GM21390 (cell line): ENCODE measurements around the gene SLC35B3.
"Not testable (repeated sequence)": the region's sequence is repeated elsewhere in the genome, so short reads cannot be mapped to it uniquely, and the experiment has no call there.

Source experiments
- ATAC-seq: cut with Tn5 transposase; IDR thresholded peaks from one replicate; pipeline ENCODE4 v1.9.1; 2021; ENCODE audit not compliant: unreplicated experiment

The SLC35B3 gene

DNA sequence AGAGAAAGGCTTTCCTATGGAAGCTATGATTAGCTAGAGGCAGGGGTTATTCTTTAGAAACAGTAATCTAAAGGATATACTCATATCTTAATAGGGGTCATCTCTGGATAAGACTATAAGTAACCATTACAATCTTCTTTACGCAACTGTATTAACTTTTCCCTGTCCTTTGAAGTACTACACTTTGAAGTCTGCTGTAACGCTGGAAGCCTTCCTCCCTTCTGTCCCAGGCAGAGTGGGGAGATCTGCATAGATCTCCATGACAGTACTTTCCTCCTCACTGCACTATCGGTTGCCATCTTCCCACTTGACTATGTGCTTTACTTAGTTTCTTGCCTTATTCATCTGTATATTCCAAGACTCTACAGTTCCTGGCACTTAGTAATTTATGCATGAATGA, 20.1 kb downstream of the SLC35B3 start:
- no peak for ATAC-seq

DNA sequence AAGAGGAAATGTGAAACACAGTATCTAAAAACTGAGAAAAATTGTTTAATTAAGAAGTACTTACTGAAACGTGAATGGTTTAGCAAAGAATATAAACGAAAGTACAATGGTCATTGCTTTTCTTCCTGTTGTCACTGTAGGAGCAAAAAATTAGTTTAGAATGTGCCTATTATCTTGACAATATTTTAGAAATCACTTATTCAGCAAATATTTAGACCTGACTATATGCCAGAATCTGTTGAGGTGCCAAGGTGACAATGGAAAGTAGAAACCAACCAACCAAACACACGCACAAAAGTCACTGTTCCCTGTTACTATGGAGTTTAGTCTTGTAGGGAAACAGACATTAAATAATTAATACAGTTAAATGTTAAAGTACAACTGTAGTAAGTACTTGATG, 20.5 kb downstream of the SLC35B3 start:
- ATAC-seq: no peak

DNA sequence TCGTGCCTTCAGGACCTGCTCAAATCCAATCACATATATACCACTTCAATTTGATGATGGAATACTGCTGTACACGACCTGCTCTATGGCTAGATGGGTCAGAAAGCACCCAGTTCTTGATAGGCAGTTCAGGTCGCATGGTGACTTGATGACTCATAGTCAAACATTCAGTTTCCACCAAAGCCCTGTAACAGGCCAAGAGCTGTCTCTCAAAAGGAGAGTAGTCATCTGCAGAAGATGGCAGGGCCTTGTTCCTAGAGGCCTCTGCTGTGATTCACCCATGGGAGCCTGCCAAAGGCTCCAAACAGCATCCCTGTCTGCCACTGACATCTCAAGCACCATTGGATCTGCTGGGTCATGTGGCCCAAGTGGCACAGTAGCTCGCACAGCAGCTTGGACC, 29.4 kb downstream of the SLC35B3 start:
- ATAC-seq: not testable (repeated sequence)

DNA sequence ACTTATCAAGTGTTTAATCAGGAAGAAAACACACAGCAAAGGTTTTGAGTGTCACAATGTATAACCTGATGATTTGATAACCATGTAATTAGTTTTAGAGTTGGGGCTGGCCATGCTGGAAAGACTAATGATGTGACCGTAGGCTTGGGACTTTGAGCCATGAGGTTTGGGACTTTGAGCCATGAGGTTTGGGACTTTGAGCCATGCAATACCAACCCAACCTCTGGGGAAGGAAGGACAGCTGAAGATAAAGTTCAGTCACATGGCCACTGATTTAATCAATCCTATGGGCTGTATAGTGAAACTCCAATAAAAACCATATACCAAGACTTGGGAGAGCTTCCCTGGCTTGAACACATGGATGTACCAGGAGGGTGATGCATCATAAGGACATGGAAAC, 32.8 kb downstream of the SLC35B3 start:
- ATAC-seq: no peak

DNA sequence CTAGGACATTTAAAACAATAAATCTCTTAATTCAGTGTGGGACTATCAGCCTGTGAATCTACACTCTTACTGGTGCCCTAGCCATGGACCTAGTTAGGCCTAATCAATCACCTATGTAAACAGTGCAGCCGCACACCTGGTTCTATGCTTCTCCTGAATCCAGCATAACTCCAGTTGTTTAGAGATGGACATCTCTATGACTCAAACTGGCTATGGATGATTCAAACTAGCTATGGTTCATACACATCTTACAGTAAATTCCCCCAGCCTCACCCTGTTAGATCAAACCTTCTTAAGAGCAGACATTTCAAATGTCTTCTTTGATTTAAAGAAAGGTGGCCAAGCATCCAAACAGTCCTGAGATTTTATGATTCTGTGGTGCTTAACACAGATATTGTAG, 34.7 kb downstream of the SLC35B3 start:
- ATAC-seq: no peak

DNA sequence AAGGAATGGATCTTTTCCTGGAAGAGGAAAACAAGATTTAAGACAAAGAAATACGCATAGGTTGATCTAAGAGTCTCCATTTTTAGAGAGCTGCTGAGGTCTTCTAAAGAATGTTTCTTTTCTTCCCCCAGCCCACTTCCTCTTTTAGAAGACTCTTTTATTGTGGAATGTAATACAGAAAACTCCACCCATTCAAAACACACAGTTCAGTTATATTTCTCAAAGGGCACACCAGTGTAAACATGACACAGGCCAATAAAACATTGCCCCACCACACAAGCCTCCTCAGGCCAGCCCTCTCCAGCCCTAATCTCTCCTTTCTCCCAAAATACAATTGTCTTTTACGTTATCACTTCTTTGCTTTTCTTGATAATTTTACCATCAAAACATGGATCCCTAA, 42.8 kb downstream of the SLC35B3 start:
- ATAC-seq: no peak

DNA sequence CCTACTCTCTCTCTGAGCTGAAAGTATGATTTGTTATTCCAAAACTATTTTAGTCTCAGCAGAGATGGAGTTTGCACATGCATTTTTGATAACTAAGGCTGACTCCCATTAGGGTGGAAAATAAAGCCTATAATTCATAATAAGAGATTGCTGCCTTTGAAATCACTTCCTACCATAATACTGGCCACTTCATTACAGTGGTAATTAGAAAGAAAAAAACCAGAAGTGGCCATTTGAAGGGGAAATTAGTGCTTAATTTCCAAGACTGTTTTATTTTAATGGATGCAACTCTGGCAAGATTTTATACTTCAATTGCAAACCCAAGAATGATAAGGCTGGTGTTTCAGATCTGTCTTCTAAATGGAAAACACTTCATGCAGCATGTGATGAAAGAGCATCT, 43.4 kb downstream of the SLC35B3 start:
- ATAC-seq: no peak

DNA sequence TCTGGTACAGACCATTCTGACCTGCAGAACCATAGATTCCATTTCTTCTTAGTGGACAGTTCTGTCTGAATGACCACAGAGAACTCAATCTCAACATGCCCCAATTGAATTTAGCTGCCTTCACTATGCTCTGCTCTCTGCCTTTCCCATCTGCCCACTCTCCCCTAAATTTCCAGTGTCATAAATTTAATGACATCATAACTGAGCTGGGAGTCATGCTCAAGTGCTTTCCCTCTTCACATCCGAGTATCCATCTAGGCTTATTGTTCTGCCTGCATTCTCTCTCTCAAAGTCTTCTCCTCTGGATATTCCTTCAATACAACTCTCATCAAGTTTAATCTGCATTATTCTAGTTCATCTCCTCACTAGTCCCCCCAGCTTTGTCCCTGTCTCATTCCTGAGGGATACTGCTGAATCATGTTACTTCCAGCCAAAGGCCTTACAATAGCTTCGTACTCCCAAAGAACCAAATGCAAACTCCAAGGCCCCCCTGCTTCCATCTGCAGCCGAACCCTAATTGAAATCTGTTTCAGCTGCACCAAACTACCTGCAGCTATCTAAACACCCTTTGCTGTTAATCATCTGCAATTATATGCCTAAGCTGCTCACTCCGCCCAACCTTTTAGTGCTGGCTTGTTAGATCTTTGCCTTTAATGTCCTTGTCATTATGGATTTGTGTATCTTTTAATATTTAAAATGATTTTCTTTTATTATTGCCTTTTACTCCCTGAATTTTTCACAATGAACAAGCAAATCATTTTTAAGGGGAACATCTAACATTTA, 46.1 kb downstream of the SLC35B3 start:
- ATAC-seq: no peak

DNA sequence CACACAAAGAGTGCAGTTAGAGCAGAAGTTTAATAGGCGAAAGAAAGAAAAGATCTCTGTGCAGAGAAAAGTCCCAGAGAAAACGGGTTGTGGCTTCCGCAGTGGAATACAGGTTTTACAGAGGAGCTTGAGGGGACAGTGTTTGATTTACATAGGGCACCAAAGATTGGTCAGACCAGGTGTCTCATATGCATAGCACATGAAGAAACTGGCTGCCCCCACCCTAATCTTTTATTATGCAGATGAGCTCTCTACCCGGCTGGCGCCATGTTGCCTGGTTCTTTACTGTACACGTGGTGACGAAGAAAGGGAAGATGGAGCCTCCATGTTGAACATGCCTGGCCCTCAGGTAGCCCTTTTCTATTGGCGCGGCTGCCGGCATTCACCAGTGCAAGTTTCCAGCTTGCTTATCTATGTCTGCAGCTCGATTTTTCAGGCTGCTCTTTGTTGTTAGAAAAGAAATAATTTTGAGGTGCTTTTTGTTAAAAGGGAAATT, 47.4 kb downstream of the SLC35B3 start:
- ATAC-seq: no peak

DNA sequence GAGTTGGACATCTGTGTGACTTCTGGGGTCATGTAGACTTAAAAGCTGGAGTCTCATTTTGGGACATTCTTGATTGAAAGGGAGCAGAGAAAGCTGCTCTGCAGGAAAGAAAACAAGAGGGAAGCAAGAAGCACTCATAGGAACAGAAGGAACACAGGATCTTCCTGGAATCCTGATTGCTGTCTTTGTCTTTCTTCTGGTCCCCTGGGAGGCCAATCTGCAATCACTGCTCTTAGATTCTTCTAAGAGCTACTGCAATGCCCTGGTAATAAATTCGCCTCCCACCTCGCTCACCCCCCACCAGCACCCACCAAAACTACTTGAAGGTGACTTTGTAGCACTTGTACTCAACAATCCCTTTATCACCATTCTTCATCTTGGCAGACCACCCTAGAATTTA, 51.8 kb downstream of the SLC35B3 start:
- ATAC-seq: no peak

DNA sequence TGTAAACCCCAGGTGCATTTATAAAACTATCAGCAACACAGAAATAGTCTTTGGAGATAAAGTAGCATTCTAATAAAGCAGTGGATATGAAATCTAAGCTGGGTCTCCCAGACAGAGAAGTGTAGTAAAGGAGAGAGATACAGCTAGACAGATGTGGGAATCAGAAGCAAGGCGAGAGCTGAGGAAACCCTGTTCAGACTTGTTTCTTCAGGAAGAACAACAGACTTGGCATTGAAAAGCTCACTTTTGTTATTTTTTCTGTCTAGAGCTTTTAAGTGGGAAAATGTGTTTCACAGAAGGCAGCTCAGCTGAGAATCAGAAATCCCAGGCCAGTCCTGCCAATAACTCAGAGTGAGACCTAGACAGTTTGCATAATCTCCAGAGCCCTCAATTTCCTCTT, 52.9 kb downstream of the SLC35B3 start:
- no peak for ATAC-seq

DNA sequence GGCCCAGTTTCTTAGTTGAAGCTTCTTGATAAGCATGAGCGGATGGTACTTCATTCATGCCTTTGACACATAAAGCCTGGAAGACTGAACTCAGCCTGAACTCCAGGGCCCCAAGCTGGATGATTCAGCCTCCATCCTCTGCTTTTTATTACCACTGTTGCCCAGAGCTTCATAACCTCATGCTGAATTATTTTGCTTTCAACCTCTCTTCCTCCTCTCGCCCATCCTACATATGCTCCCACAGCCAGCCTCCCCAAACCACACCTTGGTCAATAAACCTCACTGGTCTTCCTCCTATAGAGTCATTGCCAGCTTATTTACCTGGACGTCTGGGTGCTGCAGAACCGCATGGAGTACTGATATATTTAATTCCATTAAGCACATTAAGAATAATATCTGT, 59.4 kb downstream of the SLC35B3 start:
- no peak for ATAC-seq
